Measurements from ENCODE around the gene NPY4R2.
"Not testable (repeated sequence)": the region's sequence is repeated elsewhere in the genome, so short reads cannot be mapped to it uniquely, and the experiment has no call there.

DNA sequence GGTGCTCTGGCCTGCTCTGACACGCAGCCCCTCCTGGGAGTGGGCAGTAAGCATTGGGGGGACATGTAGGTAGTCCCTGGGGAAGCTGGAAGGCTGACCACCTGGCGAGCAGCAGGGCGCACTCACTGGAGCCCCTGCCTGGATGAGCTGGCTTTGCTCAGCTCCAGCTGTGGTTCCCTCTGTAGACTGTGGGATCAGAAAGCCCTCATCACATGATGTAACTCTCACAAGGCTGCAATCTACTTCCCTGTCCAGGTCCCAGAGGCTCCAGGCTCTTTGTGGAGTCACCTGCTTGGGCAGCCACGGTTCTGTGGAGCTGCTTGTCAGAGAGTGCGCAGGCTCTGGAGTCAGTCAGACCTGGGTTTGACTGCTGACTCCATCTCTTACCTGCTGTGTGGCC, 44.3 kb downstream of the NPY4R2 start:
- not testable (repeated sequence) for TF ChIP-seq CTCF (IDR thresholded peaks at IDR 0.05 in 4 of 5, conservative IDR thresholded peaks at IDR 0.05 in 1 of 5); POLR2A (IDR thresholded peaks at IDR 0.05)
